HG02571 (cell line): ENCODE results near the gene OR6T1.
A peak's percentile ranks its signal among the peaks of the same experiment; 100 is the strongest.

Experiments
- ATAC-seq: cut with Tn5 transposase; IDR thresholded peaks from one replicate; pipeline ENCODE4 v1.9.1; 2021; ENCODE audit warnings: mild to moderate bottlenecking, moderate library complexity; ENCODE audit not compliant: unreplicated experiment

OR6T1 gene, protein sequence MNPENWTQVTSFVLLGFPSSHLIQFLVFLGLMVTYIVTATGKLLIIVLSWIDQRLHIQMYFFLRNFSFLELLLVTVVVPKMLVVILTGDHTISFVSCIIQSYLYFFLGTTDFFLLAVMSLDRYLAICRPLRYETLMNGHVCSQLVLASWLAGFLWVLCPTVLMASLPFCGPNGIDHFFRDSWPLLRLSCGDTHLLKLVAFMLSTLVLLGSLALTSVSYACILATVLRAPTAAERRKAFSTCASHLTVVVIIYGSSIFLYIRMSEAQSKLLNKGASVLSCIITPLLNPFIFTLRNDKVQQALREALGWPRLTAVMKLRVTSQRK

DNA sequence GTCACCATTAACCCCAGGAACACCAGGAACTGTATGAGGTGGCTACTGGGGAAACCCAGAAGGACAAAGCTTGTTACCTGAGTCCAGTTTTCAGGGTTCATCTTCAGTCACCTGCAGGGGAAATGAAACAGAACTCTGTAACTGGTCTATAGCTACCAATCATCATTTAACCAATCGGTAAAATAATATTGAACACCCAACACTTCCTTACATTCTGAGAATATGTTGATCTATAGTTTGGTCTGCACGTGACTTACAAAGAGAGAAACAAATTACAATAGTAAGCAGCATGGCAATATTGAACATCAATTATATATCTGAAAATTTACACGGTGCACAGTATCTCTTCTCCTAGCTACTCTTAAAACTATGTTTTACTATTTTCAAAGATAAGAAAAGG lies at the start of gene OR6T1:
TSS of gene OR6T1 (minus strand) at position 101 of the 400 bp plus-strand sequence. CDS start at position 101, 0 bp downstream.
- no peak for ATAC-seq

DNA sequence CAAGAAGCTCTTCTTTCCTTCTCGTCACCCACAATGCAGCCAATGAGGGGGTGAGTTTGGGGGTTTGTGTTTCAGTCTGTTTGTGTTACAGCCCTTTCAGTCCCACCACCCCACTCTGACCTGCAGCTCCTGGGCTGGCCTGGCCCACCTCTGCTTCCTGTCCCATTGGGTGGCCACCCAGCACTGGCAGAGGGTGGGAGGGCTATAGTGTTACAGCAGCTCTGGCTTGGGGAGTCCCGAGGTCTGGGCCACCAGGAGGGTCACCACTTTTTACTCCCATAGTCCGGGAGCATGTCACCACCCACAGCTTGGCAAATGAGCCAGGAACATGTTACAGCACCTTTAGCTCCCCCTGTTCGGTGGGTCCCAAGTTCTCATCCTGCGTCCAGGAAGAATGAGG lies 35.7 kb upstream of the OR6T1 start:
- no peak for ATAC-seq

DNA sequence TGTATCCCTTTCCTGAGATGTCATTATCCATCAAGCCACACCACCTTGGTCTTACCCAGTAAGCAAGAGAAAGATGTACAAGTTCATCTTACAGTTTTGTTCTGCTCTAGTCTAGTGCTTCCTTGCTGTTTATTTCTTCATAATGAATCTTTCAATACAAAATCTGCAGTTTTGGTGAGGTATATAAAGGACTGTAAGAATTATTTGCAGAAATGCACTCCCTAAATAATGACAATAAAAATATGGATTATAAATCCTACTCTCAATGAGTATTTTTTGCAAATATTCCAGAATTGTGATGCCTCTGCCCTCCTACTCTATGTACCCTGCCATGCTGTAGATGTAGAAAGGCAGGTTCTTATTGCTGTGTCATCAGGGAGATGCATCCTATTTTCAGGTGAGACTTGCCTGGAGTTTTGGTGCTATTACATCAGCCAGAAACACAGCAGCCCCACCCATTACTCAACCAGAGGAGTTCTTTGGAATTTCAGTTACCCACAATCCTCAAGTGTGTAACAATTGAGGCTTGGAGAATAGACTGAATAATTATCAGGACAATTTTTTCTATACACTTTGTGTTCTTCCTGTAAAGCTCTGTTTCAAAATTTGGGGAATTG lies 34.2 kb upstream of the OR6T1 start, which contains the start of gene OR10S1:
TSS of gene OR10S1 (minus strand) at position 51 of the 617 bp plus-strand sequence. CDS start 117 bp downstream, outside the sequence.
- no peak for ATAC-seq

DNA sequence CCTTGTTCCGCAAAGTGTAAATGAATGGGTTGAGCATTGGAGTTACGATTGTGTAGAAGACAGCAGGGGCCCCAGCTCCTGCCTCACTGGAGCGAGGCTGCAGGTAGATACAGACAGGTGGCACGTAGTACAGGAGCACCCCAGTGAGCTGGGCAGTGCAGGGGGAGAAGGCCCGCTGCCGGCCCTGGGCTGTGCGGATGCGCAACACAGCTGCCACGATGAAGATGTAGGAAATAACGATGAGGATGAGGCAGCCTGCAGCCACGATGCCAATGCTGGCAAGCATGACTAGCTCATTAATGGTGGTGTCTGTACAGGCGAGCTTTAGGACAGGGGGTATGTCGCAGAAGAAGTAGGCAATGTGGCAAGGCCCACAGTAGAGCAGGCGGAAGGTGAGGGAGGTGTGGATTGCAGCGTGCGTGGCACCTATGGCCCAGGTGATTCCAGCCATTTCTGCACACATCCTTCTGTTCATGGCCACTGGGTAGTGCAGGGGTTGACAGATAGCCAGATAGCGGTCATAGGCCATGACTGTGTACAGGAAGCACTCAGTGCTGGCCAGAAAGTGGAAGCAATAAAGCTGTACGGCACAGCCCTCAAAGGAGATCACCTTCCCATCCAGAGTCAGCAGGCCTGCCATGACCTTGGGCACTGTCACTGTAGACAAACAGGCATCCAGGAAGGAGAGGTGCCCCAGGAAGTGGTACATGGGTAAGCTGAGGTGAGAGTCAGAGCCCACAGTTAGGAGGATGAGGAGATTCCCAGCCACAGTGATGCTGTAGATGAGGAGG lies 33.3 kb upstream of the OR6T1 start:
- ATAC-seq, result no peak

DNA sequence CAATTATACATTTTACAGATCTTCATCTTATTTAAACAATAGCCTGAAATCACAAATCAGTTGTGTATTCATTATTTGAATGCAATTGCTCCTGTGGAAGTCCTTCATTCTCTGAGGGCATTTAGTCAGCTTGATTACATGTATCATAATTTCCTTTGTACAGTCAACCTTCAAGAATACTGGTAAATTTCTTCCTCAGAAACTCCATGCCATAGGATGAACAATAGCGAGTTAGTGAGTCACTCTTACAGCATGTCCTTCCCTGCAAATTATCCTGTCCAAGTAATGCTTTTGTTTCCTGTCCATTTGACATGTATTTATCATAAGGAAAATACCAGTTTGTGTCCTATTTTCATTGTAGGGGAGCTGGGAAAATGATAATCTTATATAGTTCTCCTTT lies 30.2 kb upstream of the OR6T1 start:
- no peak for ATAC-seq

DNA sequence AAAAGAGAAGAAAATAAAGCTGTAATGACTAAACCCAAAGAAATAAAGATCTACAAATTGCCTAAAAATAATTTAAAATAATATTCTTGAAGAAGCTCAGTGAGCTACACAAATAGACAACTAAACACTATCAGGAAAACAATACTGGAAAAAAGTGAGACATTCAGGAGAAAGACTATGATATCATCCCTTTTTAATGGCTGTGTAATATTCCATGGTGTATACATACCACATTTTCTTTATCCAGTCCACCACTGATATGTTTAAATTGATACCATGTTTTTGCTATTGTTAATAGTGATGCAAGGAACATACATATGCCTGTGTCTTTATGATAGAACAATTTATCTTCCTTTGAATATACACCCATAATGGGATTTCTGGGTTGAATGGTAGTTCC lies 13.1 kb upstream of the OR6T1 start:
- ATAC-seq, result no peak

DNA sequence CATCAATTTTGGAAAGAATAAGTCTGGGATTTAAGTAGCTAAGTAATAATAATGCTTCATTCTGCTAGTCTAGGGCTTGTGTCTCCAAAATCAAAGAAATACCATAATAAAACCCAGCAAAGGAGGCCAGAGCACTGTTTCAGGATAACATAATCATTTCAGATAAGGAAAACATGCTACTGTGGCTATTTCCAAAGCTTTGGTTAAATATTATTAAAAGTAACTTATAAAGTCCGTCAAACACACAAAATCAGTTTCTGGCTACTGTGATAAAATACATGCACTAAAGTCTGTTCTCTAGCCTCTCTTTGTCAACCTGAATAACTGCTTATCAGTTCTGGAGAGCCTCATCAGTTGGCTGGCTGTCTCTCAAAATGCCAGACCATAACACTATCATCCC lies 1.5 kb upstream of the OR6T1 start:
- ATAC-seq, result no peak

DNA sequence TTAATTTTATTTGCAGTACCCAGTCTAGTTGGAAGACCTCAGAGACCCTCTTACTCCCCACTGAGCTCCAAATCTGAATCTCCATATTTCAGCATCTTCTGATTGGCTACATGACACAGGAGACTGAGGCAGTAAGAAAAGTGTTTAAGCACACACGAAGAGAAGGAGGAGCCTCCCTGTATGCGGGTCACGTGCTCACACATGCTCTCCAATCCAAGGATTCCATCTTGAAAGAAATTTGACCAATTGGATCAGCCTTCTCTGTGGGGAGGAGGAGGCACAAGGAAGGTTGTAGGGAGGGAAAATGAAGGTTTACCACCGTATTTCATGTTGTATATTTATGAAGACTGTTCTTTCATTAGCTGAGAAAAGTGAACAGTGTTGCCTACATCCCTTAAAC lies 1.2 kb downstream of the OR6T1 start:
- ATAC-seq, result no peak

DNA sequence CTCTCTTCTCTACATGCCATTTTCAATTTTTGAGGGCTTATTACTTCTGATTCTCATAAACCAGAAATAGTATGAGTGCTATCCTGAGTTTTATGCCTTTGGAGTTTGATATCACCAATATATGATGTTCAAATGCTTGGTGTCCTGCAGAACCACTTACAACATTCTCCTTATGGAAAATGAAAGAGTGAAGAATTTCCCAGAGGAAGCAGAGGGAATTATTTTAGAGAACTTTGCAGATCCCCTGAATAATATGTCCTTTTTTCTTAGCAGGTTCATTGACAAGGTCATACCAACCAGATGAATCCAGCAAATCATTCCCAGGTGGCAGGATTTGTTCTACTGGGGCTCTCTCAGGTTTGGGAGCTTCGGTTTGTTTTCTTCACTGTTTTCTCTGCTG lies 4.3 kb downstream of the OR6T1 start, which contains the start of gene OR4D5:
TSS of gene OR4D5 (plus strand) at position 301 of the 400 bp plus-strand sequence. CDS start at position 301, 0 bp downstream.
- no peak for ATAC-seq

DNA sequence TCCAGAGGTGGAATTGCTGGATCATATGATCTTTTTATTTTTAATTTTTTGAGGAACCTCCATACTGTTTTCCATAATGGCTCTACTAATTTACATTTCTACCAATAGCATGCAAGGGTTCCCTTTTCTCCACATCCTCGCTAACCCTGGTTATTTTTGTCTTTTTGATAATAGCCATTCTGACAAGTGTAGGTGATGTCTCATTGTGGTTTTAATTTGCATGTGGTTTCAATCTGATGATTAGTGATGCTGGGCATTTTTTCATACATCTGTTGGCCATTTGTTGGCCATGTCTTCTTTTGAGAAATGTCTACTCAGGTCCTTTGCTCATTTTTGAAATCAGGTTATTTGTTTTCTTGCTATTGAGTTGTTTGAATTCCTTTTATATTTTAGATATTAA lies 19.6 kb downstream of the OR6T1 start:
- ATAC-seq, result no peak

DNA sequence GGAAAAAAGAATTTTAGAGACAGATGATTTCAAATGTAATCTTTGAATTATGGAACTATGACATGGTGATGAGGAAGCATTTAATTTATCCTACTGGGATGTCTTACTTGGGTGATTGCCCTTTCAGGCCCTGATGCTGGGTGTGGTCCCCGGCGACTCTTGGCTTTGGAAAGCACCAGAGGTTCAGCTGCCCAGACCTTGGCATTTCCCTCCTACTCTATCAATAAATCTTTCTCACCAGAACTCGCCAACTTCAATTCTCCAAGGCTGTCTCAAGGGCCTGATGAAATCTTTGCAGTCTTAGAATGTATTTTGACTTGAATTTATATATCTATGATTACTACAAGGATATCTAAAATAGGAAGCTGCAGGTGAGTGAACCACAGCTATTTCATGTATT lies 22.7 kb downstream of the OR6T1 start:
- ATAC-seq, result no peak

DNA sequence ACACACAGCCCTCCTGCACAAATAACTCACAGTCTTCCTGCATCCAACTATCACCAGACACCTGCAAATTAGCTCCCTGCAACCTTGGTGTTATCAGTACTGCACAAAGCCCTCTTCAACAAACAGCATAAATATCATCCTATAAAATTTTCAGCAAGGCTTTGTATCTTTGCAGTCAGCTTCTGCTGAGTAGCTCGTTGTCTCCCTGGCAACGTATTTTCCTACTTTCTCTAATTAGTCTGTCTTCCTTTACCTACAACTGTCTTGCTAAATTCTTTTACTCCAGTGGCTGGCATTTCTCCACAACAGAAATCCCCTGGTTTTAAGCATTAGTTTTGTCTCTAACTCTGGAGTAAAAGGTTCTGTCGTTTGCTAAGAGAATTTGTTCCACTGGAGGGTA lies 37.8 kb downstream of the OR6T1 start:
- ATAC-seq, result no peak

DNA sequence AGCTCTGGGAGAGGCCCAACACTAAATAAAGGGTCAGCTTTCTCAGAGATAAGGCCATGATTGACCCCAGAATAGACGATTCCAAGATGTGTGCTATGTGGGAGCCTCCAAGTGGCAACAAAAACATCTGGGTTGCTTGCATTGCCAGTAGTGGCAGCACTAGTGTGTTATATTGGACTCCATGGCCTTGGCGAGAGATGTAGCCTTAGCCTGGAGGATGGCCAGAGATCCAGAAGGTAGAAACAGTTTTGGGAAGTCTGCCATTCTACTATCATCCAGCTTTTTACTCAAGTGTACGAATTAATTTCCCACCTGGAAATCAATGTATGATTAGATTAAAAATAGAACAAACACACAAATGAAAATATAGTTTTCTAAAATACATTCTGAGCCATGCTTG lies 38.7 kb downstream of the OR6T1 start:
- no peak for ATAC-seq

DNA sequence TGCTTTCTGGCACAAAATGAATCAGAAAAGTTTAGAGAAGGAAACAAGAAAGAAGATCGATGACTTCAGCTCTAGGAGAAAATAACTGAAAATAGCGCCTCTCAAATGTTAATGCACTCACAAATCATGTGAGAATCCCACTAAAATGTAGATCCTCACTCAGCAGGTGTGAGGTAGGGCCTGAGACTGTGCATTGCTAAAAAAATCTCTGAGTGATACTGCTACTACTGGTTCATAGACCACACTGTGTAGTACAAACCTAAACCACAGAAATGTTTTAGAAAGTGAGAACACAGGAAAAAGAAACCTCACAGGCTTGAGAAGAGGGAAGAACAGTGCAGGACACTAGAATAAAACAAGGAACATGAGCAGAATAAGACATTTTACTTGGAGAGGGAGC lies 39.7 kb downstream of the OR6T1 start:
- peak; percentile 61 for ATAC-seq

DNA sequence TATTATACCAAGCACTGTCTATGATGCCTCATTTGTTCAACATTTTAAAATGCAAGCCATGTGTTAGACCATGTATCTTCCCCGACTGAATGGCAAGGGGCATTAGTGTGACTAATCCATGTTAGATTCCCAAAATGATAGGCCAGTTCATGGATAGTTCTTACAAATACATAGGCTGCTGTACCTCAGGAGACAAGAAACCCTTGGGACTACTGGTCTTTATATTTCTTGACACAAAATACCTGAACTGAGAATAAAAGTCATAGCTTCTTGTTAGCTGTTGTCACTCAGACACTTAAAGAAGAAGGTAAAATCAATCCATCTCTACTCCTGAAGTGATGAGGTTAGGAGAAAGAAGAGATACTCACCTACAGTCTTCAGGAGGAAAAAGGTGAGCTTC lies 41.8 kb downstream of the OR6T1 start, which contains the start of gene OR8D4:
TSS of gene OR8D4 (plus strand) at position 301 of the 400 bp plus-strand sequence. CDS start 4,265 bp downstream, outside the sequence.
- ATAC-seq, result no peak

DNA sequence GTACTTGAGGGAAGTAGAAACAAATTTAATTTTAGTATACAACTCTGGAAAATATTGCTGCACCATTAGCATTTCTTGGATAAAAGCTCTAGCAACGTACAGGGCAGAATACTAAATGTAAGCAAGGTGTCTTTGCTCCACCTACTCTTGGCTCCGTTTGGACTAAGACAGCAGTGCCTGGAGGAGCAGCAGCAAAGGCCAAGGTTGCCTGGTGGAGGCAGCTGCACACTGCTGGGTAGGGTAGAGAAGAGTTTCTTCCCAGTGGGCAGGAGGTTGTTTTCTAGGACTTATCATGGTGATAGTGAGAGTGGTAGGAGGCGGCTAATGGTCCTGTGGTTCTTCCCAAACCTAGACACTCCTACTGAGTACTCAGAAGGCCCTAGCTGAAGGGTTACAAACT lies 43.8 kb downstream of the OR6T1 start:
- no peak for ATAC-seq
